ENCODE results near the gene GRIN2A. TPM values are rescaled to one million over a fixed set of nuclear protein-coding genes. Genes with fewer than 3 reads are reported as not detected.

The GRIN2A gene
- total RNA-seq, 1 experiment from 2014 or later: not detected

DNA sequence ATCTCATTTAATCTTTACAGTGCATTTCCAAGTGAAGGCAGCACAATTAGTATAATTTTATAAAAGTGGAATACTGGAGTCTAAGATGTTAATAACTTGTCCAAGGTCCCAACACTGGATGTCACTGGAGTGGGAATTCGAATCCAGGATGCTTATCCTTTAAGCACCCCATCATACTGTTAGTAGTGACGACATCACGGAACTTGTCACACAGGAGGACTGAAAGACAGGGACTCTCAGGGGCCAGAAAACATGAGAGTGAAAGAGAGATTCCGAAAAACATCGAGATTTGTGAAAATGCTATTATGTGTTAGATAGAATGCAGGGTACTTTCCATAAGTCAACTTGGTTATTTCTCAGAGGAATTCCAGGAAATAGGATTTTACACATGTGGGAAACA is 374.0 kb downstream of the GRIN2A start:
- no peaks in the 10 kb centered on the region for H3K27me3 Mint-ChIP-seq (ENCODE audit: insufficient read depth, unreplicated experiment)
- no peak overlapping the region for H3K4me3 Mint-ChIP-seq (ENCODE audit: unreplicated experiment)
- TF ChIP-seq, protein P1, sequence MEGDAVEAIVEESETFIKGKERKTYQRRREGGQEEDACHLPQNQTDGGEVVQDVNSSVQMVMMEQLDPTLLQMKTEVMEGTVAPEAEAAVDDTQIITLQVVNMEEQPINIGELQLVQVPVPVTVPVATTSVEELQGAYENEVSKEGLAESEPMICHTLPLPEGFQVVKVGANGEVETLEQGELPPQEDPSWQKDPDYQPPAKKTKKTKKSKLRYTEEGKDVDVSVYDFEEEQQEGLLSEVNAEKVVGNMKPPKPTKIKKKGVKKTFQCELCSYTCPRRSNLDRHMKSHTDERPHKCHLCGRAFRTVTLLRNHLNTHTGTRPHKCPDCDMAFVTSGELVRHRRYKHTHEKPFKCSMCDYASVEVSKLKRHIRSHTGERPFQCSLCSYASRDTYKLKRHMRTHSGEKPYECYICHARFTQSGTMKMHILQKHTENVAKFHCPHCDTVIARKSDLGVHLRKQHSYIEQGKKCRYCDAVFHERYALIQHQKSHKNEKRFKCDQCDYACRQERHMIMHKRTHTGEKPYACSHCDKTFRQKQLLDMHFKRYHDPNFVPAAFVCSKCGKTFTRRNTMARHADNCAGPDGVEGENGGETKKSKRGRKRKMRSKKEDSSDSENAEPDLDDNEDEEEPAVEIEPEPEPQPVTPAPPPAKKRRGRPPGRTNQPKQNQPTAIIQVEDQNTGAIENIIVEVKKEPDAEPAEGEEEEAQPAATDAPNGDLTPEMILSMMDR (IDR thresholded peaks at IDR 0.05; ENCODE audit: unreplicated experiment): no peak
- BruUV-seq (replicated peaks): no TSS peak
- POLR2A ChIA-PET: no interaction called here
- no peak for DNase-seq (ENCODE audit: unreplicated experiment)
- intact Hi-C loops (cut with micrococcal nuclease): no loop called here
- peaks cover 20% of the 10 kb centered on the region for H3K9me3 Mint-ChIP-seq (ENCODE audit: unreplicated experiment)
- CTCF ChIA-PET: no interaction called here
- H3K4me1 Mint-ChIP-seq (ENCODE audit: insufficient read depth, unreplicated experiment): no peaks in the 10 kb centered on the region
- no peak overlapping the region for H3K27ac Mint-ChIP-seq (ENCODE audit: low read depth, unreplicated experiment)
- no peaks in the 10 kb centered on the region for H3K36me3 Mint-ChIP-seq (ENCODE audit: insufficient read depth, unreplicated experiment)

DNA sequence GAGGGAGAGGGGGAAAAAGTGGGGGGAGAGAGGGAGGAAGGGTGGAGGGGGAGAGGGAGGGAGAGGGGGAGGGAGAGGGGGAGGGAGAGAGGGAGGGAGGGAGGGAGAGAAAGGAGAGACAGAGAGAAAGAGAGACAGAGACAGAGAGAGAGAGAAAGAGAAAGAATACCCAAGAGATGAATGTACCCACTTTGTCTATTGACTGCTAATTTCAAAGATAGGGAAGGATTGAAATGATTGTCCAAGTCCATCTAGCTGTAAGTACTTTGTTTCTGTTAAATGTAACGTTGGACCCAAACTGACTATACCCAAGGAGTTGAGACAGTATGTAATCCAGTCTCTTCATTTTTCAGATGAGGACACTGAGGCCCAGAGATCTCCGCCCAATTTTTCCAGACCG is 374.9 kb downstream of the GRIN2A start:
- BruUV-seq (replicated peaks): no TSS peak
- H3K4me1 Mint-ChIP-seq (ENCODE audit: insufficient read depth, unreplicated experiment): no peaks in the 10 kb centered on the region
- no peaks in the 10 kb centered on the region for H3K36me3 Mint-ChIP-seq (ENCODE audit: insufficient read depth, unreplicated experiment)
- TF ChIP-seq, protein P1 (IDR thresholded peaks at IDR 0.05; ENCODE audit: unreplicated experiment): no peak
- intact Hi-C loops (cut with micrococcal nuclease): no loop called here
- ChIA-PET POLR2A (no interaction called here), CTCF (no interaction called here)
- H3K27me3 Mint-ChIP-seq (ENCODE audit: insufficient read depth, unreplicated experiment): no peaks in the 10 kb centered on the region
- no peak overlapping the region for H3K4me3 Mint-ChIP-seq (ENCODE audit: unreplicated experiment)
- no peak for DNase-seq (ENCODE audit: unreplicated experiment)
- peaks cover 20% of the 10 kb centered on the region for H3K9me3 Mint-ChIP-seq (ENCODE audit: unreplicated experiment)
- no peak overlapping the region for H3K27ac Mint-ChIP-seq (ENCODE audit: low read depth, unreplicated experiment)

DNA sequence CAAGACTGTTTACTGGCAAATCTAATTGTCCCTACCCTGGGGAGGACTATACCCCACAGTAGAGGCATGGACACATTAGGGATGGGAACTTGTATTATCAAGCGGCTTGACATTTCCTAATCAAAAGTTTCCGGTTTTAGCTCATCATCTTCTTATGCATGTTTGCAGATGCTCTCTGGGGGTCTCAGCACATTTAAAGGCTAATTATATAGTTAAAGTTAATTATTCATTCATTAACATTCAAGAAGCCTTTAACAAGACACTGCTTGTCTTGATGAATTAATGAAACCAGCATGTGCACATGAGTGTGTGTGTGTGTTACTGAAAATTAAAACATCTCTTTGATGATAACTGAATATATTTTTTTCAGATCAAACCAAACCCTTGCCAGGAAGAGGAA is 377.1 kb downstream of the GRIN2A start:
- Mint-ChIP-seq H3K27ac (ENCODE audit: low read depth, unreplicated experiment) (no peak overlapping the region), H3K4me1 (ENCODE audit: insufficient read depth, unreplicated experiment) (no peaks in the 10 kb centered on the region), H3K36me3 (ENCODE audit: insufficient read depth, unreplicated experiment) (no peaks in the 10 kb centered on the region), H3K27me3 (ENCODE audit: insufficient read depth, unreplicated experiment) (no peaks in the 10 kb centered on the region), H3K4me3 (ENCODE audit: unreplicated experiment) (no peak overlapping the region), H3K9me3 (ENCODE audit: unreplicated experiment) (peaks cover 40% of the 10 kb centered on the region)
- no peak for DNase-seq (ENCODE audit: unreplicated experiment)
- TF ChIP-seq, protein P1 (IDR thresholded peaks at IDR 0.05; ENCODE audit: unreplicated experiment): no peak
- no TSS peak for BruUV-seq (replicated peaks)
- CTCF ChIA-PET: interaction anchor here (0.9 kb wide), 1 partner anchor 257 kb away, joined by 3 read pairs; no protein-coding TSS in a partner anchor
- POLR2A ChIA-PET: no interaction called here
- intact Hi-C loops (cut with micrococcal nuclease): no loop called here

DNA sequence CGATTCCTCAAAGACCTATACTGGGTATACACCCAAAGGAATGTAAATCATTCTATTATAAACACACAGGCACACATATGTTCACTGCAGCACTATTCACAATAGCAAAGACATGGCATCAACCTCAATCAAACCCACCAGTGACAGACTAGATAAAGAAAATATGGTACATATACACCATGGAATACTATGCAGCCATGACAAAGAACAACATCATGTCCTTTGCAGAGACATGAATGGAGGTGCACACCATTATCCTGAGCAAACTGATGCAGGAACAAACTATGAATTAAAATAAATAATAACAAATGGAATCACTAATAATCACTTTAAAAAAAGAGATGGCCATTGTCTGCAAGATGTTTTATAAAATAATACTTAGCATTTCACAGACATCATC is 380.1 kb downstream of the GRIN2A start:
- no peak for DNase-seq (ENCODE audit: unreplicated experiment)
- Mint-ChIP-seq H3K9me3 (ENCODE audit: unreplicated experiment) (peaks cover 31% of the 10 kb centered on the region), H3K27ac (ENCODE audit: low read depth, unreplicated experiment) (no peak overlapping the region), H3K4me3 (ENCODE audit: unreplicated experiment) (no peak overlapping the region), H3K36me3 (ENCODE audit: insufficient read depth, unreplicated experiment) (no peaks in the 10 kb centered on the region), H3K27me3 (ENCODE audit: insufficient read depth, unreplicated experiment) (no peaks in the 10 kb centered on the region), H3K4me1 (ENCODE audit: insufficient read depth, unreplicated experiment) (no peaks in the 10 kb centered on the region)
- intact Hi-C loops (cut with micrococcal nuclease): no loop called here
- POLR2A ChIA-PET: no interaction called here
- CTCF ChIA-PET: no interaction called here
- TF ChIP-seq, protein P1 (IDR thresholded peaks at IDR 0.05; ENCODE audit: unreplicated experiment): no peak
- no TSS peak for BruUV-seq (replicated peaks)

Data from MCF 10A (cell line).